Epithelial cell of proximal tubule (primary cell): ENCODE data around the gene PTP4A1. TPM values are rescaled to one million over a fixed set of nuclear protein-coding genes. Genes with fewer than 3 reads are reported as not detected.

Source experiments
- DNase-seq: peaks from one replicate; pipeline ENCODE4 v3.0.0-alpha.2; 2011; ENCODE audit warnings: low read depth
- H3K4me3 ChIP-seq: 2 replicates; pipeline ENCODE4 v1.5.1; 2011; ENCODE audit warnings: low read depth, mild to moderate bottlenecking, low read length
- total RNA-seq: library from RNA; depleted of rRNA; stranded (reverse); fragments of >200 nt; gene quantifications from 2 replicates; pipeline ENCODE4 v1.2.3, GENCODE V29; 2015
- TF ChIP-seq, protein P1 (sequence below): conservative IDR thresholded peaks from 2 replicates; pipeline ENCODE4 v1.5.1; 2012; ENCODE audit warnings: low read depth, mild to moderate bottlenecking, low read length

PTP4A1 gene
- total RNA-seq, 1 donor from 2014 or later, result 10.9 TPM

GRCh38 chr6:63597141-63598048, 25.1 kb downstream of the PTP4A1 start:
- DNase-seq, result peak; percentile 61
- H3K4me3 ChIP-seq, result peak overlapping the region; percentile 66
- TF ChIP-seq, protein P1, sequence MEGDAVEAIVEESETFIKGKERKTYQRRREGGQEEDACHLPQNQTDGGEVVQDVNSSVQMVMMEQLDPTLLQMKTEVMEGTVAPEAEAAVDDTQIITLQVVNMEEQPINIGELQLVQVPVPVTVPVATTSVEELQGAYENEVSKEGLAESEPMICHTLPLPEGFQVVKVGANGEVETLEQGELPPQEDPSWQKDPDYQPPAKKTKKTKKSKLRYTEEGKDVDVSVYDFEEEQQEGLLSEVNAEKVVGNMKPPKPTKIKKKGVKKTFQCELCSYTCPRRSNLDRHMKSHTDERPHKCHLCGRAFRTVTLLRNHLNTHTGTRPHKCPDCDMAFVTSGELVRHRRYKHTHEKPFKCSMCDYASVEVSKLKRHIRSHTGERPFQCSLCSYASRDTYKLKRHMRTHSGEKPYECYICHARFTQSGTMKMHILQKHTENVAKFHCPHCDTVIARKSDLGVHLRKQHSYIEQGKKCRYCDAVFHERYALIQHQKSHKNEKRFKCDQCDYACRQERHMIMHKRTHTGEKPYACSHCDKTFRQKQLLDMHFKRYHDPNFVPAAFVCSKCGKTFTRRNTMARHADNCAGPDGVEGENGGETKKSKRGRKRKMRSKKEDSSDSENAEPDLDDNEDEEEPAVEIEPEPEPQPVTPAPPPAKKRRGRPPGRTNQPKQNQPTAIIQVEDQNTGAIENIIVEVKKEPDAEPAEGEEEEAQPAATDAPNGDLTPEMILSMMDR, result no peak

DNA sequence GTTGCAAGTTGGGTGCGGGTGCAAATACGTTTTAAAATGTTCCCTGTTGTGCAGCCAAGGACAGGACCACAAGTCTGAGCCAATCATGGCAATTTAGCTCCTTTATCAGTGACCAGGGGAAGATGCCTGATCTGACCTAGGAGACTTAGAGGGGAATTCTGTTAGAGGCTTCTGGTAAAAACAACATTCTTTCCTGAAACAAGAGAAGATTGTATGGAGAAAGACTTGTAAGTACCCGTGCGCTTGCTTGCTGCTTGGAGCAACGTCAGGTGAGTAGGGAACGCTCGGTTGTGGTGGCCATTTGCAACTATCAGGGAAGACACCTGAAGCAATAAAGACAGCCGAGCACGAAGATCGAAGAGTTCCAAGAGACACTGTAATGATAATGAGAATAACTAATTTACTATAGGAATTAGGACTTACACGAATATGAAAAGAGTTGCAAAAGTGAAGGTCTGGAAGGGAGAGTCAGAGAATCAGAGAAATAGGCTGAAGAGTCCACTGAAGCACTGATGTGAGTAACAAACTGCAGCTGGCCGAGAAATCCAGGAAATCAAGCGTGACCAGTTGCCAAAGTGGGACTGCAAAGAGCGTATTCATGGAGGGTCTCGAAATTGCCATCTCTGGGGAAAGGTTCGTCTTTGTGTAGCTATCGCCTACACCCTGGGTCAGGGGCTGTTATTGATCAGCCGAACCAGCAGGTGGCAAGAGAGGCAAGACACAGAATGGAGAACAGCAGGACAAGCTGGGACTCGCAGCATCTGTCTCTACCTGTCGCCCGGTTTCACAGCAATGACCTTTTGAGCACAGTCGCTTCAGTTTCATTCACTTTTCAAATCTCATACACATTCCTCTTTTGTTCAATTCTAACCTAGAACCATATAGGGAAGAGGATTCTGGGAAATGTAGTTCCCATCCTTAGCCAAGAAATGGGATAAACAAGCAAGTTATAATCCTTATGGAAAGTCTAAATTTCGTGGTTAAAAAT, 26.1 kb downstream of the PTP4A1 start:
- TF ChIP-seq, protein P1, result peak; percentile 90
- DNase-seq, result peak; percentile 36
- peak overlapping the region; percentile 66 for H3K4me3 ChIP-seq

DNA sequence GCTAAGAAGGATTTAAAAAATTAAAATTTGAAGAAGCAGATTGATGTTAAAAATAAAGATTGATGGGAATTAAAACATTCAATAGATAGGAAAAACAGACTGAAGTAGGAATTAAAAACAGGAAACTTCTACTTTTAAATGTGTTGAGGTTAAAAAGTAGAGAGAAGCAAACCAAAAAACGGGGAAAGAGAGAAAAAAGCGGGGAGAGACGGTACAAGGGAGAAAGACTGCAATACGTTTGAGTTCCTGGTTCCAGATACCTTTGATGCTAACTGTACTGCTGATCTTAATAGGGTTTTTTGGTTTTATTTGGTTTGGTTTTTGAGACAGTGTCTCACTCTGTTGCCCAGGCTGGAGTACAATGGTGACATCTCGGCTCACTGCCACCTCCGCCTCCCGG, 27.0 kb downstream of the PTP4A1 start:
- no peak overlapping the region for H3K4me3 ChIP-seq
- DNase-seq, result no peak
- TF ChIP-seq, protein P1, result no peak

DNA sequence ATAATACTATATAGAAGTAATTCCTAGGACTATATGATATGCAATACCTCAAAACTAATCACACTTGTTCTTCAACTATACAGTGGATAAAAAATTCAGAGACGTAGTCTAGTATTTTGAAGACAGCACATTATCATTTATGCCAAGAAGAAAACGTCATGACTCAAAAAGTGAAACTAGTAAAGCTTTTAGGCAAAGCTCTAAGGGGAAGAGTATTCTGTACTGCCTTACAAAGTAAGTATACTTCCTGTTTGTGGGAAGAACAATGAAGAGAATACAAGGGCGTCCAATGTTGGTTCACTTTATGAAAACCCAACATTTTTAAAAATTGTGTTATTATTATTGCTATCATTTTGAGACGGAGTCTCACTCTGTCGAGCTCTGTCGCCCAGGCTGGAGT, 27.9 kb downstream of the PTP4A1 start:
- TF ChIP-seq, protein P1, result no peak
- no peak overlapping the region for H3K4me3 ChIP-seq
- no peak for DNase-seq

DNA sequence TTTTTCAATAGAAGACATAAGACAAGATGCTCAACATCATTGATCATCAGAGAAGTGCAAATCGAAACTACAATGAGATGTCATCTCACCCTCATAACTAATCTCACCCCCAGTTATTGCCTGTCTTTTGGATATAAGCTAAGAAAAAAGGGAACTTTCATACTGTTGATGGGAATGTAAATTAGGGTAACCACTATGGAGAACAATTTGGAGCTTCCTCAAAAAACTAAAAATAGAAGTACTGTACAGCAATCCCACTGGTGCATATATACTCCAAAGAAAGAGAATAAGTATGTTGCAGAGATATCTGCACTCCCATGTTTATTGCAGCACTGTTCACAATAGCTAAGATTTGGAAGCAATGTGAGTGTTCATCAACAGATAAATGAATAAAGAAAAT, 37.0 kb downstream of the PTP4A1 start:
- TF ChIP-seq, protein P1, result no peak
- no peak for DNase-seq
- no peak overlapping the region for H3K4me3 ChIP-seq

DNA sequence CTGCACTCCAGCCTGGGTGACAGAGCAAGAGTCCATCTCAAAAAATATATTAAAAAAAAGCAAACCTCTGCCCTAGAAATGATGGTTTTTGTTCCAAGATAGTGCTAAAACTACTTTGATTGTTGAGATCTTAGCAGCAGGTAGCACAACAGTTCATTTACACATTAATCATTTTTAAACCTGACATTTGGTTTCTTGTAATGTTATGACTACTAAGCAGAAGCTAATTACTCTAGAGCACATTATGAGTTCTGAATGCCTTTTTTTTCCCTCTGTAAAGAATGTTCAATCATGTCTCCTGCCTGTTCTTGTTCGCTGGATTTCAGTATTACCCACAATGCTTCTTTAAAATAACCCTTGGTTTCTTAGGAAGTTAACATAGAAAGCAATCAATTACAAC, 38.7 kb downstream of the PTP4A1 start:
- no peak for DNase-seq
- H3K4me3 ChIP-seq, result no peak overlapping the region
- TF ChIP-seq, protein P1, result no peak
